Trophoblast cell (in vitro differentiated cells and primary cell): Measurements from ENCODE around the gene SYT13.

Experiments
- DNase-seq, 2 donors: peaks; one replicate each; pipeline ENCODE4 v3.0.0-alpha.2; 2016
- H2AFZ ChIP-seq: 2 replicates; pipeline ENCODE4 v1.6.1; 2013; ENCODE audit warnings: low read length, moderate library complexity, mild to moderate bottlenecking; ENCODE audit not compliant: insufficient read depth, poor library complexity
- H2AK5ac ChIP-seq: 2 replicates; pipeline ENCODE4 v1.6.1; 2013; ENCODE audit warnings: mild to moderate bottlenecking, low read length
- H2BK120ac ChIP-seq: 2 replicates; pipeline ENCODE4 v1.6.1; 2013; ENCODE audit warnings: low read length, mild to moderate bottlenecking, moderate library complexity; ENCODE audit not compliant: insufficient read depth, poor library complexity
- H2BK12ac ChIP-seq: 2 replicates; pipeline ENCODE4 v1.6.1; 2013; ENCODE audit warnings: mild to moderate bottlenecking, low read length, moderate library complexity
- H2BK5ac ChIP-seq: 2 replicates; pipeline ENCODE4 v1.6.1; 2013; ENCODE audit warnings: low read length, low read depth, moderate library complexity, mild to moderate bottlenecking; ENCODE audit not compliant: poor library complexity
- H3K14ac ChIP-seq: 2 replicates; pipeline ENCODE4 v1.6.1; 2013; ENCODE audit warnings: mild to moderate bottlenecking, low read length
- H3K18ac ChIP-seq: 2 replicates; pipeline ENCODE4 v1.6.1; 2013; ENCODE audit warnings: mild to moderate bottlenecking, low read length
- H3K23ac ChIP-seq: 2 replicates; pipeline ENCODE4 v1.6.1; 2013; ENCODE audit warnings: low read length
- H3K27ac ChIP-seq: 2 replicates; pipeline ENCODE4 v1.5.1; 2013; ENCODE audit warnings: low read depth, mild to moderate bottlenecking, inconsistent platforms, low read length, moderate library complexity
- H3K27me3 ChIP-seq: 2 replicates; pipeline ENCODE4 v1.6.1; 2013; ENCODE audit warnings: inconsistent platforms, mild to moderate bottlenecking, low read length, moderate library complexity; ENCODE audit not compliant: insufficient read depth
- H3K36me3 ChIP-seq, 2 experiments: 1 replicate in 1 of 2; 2 replicates in 1 of 2; pipeline ENCODE4 v1.6.1; 2013; ENCODE audit warnings: low read length in 2 of 2, mild to moderate bottlenecking in 2 of 2, moderate library complexity in 1 of 2; ENCODE audit not compliant: insufficient read depth in 2 of 2, control insufficient read depth in 1 of 2
- H3K4ac ChIP-seq: 2 replicates; pipeline ENCODE4 v1.6.1; 2013; ENCODE audit warnings: low read depth, mild to moderate bottlenecking, low read length, moderate library complexity
- H3K4me1 ChIP-seq, 2 experiments: 1 replicate in 1 of 2; 2 replicates in 1 of 2; pipeline ENCODE4 v1.6.1; 2013; ENCODE audit warnings: low read length in 2 of 2, mild to moderate bottlenecking in 2 of 2, moderate library complexity in 1 of 2; ENCODE audit not compliant: insufficient read depth in 2 of 2, control insufficient read depth in 1 of 2
- H3K4me2 ChIP-seq: 2 replicates; pipeline ENCODE4 v1.6.1; 2013; ENCODE audit warnings: inconsistent platforms, mild to moderate bottlenecking, low read length, moderate library complexity
- H3K4me3 ChIP-seq: 2 replicates; pipeline ENCODE4 v1.5.1; 2013; ENCODE audit warnings: mild to moderate bottlenecking, low read depth, low read length, inconsistent platforms
- H3K79me1 ChIP-seq: one replicate; pipeline ENCODE4 v1.6.1; 2013; ENCODE audit warnings: low read length
- H3K79me2 ChIP-seq: 2 replicates; pipeline ENCODE4 v1.6.1; 2013; ENCODE audit warnings: low read length, mild to moderate bottlenecking; ENCODE audit not compliant: control insufficient read depth, insufficient read depth, poor library complexity
- H3K9ac ChIP-seq: 2 replicates; pipeline ENCODE4 v1.6.1; 2013; ENCODE audit warnings: mild to moderate bottlenecking, low read length
- H3K9me3 ChIP-seq: 2 replicates; pipeline ENCODE4 v1.6.1; 2013; ENCODE audit warnings: low read depth, mild to moderate bottlenecking, control low read depth, inconsistent platforms, low read length; ENCODE audit not compliant: insufficient read depth
- H4K12ac ChIP-seq: 2 replicates; pipeline ENCODE4 v1.6.1; 2013; ENCODE audit warnings: low read depth, mild to moderate bottlenecking, low read length, moderate library complexity
- H4K8ac ChIP-seq: 2 replicates; pipeline ENCODE4 v1.6.1; 2013; ENCODE audit warnings: low read depth, mild to moderate bottlenecking, low read length, moderate library complexity
- H4K91ac ChIP-seq: one replicate; pipeline ENCODE4 v1.6.1; 2013; ENCODE audit warnings: low read depth, mild to moderate bottlenecking, low read length, moderate library complexity
- WGBS: extraction: QIAGEN DNeasy Blood & Tissue Kit; methylation state at CpG from one replicate; pipeline ENCODE4 v1.1.7; 2013; ENCODE audit warnings: missing lambda C conversion rate; ENCODE audit not compliant: insufficient read length, insufficient coverage; ENCODE audit errors: extremely low coverage; 5-methylcytosine and 5-hydroxymethylcytosine counted together

SYT13 gene

GRCh38 chr11:45225961-45226871 is 59.9 kb downstream of the SYT13 start:
- no CpG with 5 or more reads among the region's 39 CpGs for WGBS

GRCh38 chr11:45225277-45225676 is 60.9 kb downstream of the SYT13 start:
- no CpG with 5 or more reads among the region's 1 CpG for WGBS
- DNase-seq, result no peak

More at GRCh38 chr11:45225961-45226871, 59.9 kb downstream of the SYT13 start:
- Histone ChIP-seq H2BK120ac (no peak overlapping the region), H4K91ac (no peak overlapping the region), H3K4me2 (no peak overlapping the region), H3K18ac (no peak overlapping the region), H3K27ac (no peak overlapping the region), H4K8ac (no peak overlapping the region), H3K79me2 (no peaks in the 10 kb centered on the region), H3K4me3 (no peak overlapping the region), H4K12ac (no peak overlapping the region), H3K14ac (no peak overlapping the region), H2BK12ac (no peak overlapping the region), H3K79me1 (no peaks in the 10 kb centered on the region), H3K36me3 (peaks cover 12 to 13% of the 10 kb centered on the region in 2 experiments), H3K27me3 (no peaks in the 10 kb centered on the region), H2AFZ (no peak overlapping the region), H3K4me1 (no peaks in the 10 kb centered on the region), H3K23ac (no peak overlapping the region), H3K9ac (no peak overlapping the region), H3K9me3 (peaks cover 3% of the 10 kb centered on the region), H3K4ac (no peak overlapping the region), H2AK5ac (no peak overlapping the region), H2BK5ac (no peak overlapping the region)
- DNase-seq, result no peak

GRCh38 chr11:45224766-45225165 is 61.4 kb downstream of the SYT13 start:
- Histone ChIP-seq H2BK5ac (no peak overlapping the region), H3K9ac (no peak overlapping the region), H4K12ac (no peak overlapping the region), H2BK12ac (no peak overlapping the region), H3K18ac (no peak overlapping the region), H2AFZ (no peak overlapping the region), H2BK120ac (no peak overlapping the region), H3K79me2 (no peaks in the 10 kb centered on the region), H3K27ac (no peak overlapping the region), H3K4me3 (no peak overlapping the region), H3K27me3 (no peaks in the 10 kb centered on the region), H3K79me1 (no peaks in the 10 kb centered on the region), H3K9me3 (peaks cover 3% of the 10 kb centered on the region), H3K23ac (no peak overlapping the region), H3K4ac (no peak overlapping the region), H3K36me3 (peaks cover 12 to 13% of the 10 kb centered on the region in 2 experiments), H4K91ac (no peak overlapping the region), H3K14ac (no peak overlapping the region), H2AK5ac (no peak overlapping the region), H3K4me2 (no peak overlapping the region), H3K4me1 (no peaks in the 10 kb centered on the region), H4K8ac (no peak overlapping the region)
- WGBS, result no CpG with 5 or more reads among the region's 11 CpGs
- DNase-seq, result no peak

More at GRCh38 chr11:45225277-45225676, 60.9 kb downstream of the SYT13 start:
- Histone ChIP-seq H3K23ac (no peak overlapping the region), H3K18ac (no peak overlapping the region), H3K4me2 (no peak overlapping the region), H3K4me3 (no peak overlapping the region), H3K79me1 (no peaks in the 10 kb centered on the region), H3K27ac (no peak overlapping the region), H3K4ac (no peak overlapping the region), H4K8ac (no peak overlapping the region), H3K9ac (no peak overlapping the region), H4K91ac (no peak overlapping the region), H2AFZ (no peak overlapping the region), H3K9me3 (peaks cover 3% of the 10 kb centered on the region), H2AK5ac (no peak overlapping the region), H3K79me2 (no peaks in the 10 kb centered on the region), H3K27me3 (no peaks in the 10 kb centered on the region), H2BK5ac (no peak overlapping the region), H4K12ac (no peak overlapping the region), H2BK12ac (no peak overlapping the region), H3K4me1 (no peaks in the 10 kb centered on the region), H3K36me3 (peaks cover 12 to 13% of the 10 kb centered on the region in 2 experiments), H2BK120ac (no peak overlapping the region), H3K14ac (no peak overlapping the region)

GRCh38 chr11:45223496-45223895 is 62.6 kb downstream of the SYT13 start:
- Histone ChIP-seq H3K14ac (no peak overlapping the region), H3K4me2 (no peak overlapping the region), H3K9ac (no peak overlapping the region), H3K36me3 (peaks cover 12 to 13% of the 10 kb centered on the region in 2 experiments), H3K4me1 (no peaks in the 10 kb centered on the region), H2BK120ac (no peak overlapping the region), H3K79me2 (no peaks in the 10 kb centered on the region), H2BK12ac (no peak overlapping the region), H3K9me3 (peaks cover 3% of the 10 kb centered on the region), H3K27ac (no peak overlapping the region), H2AFZ (no peak overlapping the region), H3K18ac (no peak overlapping the region), H3K4me3 (no peak overlapping the region), H2BK5ac (no peak overlapping the region), H4K8ac (no peak overlapping the region), H3K79me1 (no peaks in the 10 kb centered on the region), H3K27me3 (no peaks in the 10 kb centered on the region), H3K4ac (no peak overlapping the region), H3K23ac (no peak overlapping the region), H4K91ac (no peak overlapping the region), H4K12ac (no peak overlapping the region), H2AK5ac (no peak overlapping the region)
- WGBS, result no CpG with 5 or more reads among the region's 5 CpGs
- DNase-seq, result no peak
